ENCODE data around the gene PLGLB2.
"Not testable (repeated sequence)": the region's sequence is repeated elsewhere in the genome, so short reads cannot be mapped to it uniquely, and the experiment has no call there.

Gene PLGLB2

GRCh38 chr2:87747791-87748190, at the start of gene PLGLB2:
Gene PLGLB2, plus strand, starts transcription at chr2:87748087. Its CDS starts 67 bp downstream, at chr2:87748154.
- not testable (repeated sequence) for H3K4me3 ChIP-seq (ENCODE audit: control insufficient read depth, low read depth, low read length); DNase-seq (ENCODE audit: low read depth)

DNA sequence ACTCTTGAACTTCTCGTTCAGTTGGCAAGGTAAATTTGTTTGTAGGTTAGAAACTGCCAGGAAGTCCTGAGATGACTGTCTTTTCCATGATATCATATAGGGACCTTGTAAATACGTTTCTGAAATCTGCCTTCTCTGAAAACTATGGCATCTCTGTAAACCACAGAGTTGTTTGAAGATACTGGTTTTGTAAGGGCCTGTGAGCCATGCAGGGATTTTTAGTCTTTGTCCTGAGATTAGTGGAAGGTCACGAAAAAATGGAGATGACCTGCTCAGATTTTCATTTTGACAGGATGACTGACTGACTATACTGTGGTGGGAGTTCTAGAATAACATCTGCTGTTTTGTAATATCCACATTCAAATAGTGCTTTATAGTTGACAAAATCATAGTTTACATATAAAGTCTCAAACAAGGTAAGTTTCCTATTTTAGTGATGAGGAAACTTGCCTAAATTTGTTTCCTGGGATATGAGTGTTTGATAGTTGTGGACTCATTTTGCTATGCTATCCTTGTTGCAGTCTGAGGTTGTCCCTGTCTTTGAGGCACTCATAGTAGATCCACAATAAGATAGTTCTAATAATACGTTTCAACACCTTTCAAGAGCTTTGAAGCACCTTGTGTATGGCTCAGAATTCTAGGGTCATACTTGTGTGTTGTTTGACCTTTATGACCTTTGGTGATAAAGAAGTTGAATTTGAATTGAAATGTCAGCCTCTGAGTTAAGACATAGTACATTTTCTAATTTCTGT, 43.1 kb upstream of the PLGLB2 start:
- H3K4me3 ChIP-seq (ENCODE audit: control insufficient read depth, low read depth, low read length); DNase-seq (ENCODE audit: low read depth): not testable (repeated sequence)

DNA sequence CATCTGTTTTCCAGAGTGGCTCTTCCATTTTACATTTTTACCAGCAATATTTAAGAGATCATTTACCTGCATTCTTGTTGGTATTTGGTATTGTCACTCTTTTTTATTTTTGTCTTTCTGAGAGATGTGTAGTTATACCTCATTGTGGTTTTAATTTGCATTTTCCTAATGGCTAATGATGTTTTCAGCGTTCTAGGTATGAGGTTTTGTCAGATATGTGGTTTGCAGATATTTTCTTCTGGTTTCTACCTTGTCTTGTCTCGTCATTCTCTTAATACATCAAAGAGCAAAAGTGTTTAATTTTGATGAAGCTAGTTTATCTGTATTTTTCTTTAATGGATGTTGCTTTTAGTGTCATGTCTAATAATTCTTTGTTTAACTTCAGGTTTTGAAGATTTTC, 39.5 kb upstream of the PLGLB2 start:
- not testable (repeated sequence) for DNase-seq (ENCODE audit: low read depth); H3K4me3 ChIP-seq (ENCODE audit: control insufficient read depth, low read depth, low read length)

DNA sequence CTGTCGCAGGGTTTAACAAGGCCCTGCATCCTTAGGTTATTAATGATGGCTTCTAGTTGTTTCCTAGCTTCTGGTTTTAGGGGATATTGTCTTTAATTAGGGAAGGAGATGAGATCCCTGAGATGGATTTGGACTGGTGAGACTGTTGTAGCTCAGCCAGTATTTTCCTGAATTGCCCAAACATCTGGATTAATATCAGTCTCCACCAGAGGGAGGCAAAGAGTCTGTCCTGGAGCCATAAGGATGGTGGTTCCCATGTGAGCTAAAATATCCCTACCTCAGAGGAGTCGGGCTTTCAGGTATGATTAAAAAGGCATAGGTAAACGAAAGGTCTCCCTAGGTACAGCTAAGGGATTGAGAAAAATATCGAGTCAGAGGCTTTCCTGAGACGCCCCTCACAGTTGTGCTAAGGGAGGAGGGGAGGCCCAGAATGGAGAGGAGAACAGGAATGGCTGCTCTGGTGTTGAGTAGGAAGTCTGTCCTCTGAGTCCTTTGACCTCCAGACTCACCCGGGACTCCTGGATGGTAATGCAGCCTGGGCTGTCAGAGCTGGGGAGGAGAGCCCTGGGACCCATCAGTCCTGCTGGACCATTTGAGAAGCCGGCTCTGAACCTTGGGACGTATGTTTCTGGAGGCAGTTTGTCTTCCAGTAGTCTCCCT, 19.8 kb upstream of the PLGLB2 start:
- DNase-seq (ENCODE audit: low read depth); H3K4me3 ChIP-seq (ENCODE audit: control insufficient read depth, low read depth, low read length): not testable (repeated sequence)

GRCh38 chr2:87740928-87741327, 7.0 kb upstream of the PLGLB2 start:
- DNase-seq (ENCODE audit: low read depth); H3K4me3 ChIP-seq (ENCODE audit: control insufficient read depth, low read depth, low read length): not testable (repeated sequence)

- not testable (repeated sequence) for DNase-seq (ENCODE audit: low read depth); H3K4me3 ChIP-seq (ENCODE audit: control insufficient read depth, low read depth, low read length)
These were observed 5.3 kb upstream of the PLGLB2 start for GRCh38 chr2:87742393-87743108.

GRCh38 chr2:87743638-87744037, 4.2 kb upstream of the PLGLB2 start:
- H3K4me3 ChIP-seq (ENCODE audit: control insufficient read depth, low read depth, low read length); DNase-seq (ENCODE audit: low read depth): not testable (repeated sequence)

- DNase-seq (ENCODE audit: low read depth); H3K4me3 ChIP-seq (ENCODE audit: control insufficient read depth, low read depth, low read length): not testable (repeated sequence)
These were observed 2.4 kb upstream of the PLGLB2 start for GRCh38 chr2:87745353-87745951.

DNA sequence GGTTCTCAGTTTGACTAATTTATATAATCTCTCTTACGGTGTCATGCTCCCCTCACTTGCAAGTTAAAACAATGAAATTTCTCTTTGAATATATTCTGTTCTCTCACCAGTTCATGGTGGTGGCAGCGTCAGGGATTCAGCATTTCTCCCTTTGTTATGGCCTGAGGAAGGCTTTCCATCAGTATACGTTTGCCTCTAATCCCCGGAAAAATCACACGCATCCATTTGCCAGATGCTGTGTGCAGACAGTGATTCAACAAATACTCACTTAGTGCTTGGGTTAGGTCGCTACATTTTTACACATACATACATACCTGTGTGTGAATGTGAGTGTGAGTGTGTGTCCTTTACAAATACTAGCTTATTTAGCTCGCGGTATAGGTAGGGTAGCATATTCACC, 637 bp downstream of the PLGLB2 start:
- not testable (repeated sequence) for H3K4me3 ChIP-seq (ENCODE audit: control insufficient read depth, low read depth, low read length); DNase-seq (ENCODE audit: low read depth)

DNA sequence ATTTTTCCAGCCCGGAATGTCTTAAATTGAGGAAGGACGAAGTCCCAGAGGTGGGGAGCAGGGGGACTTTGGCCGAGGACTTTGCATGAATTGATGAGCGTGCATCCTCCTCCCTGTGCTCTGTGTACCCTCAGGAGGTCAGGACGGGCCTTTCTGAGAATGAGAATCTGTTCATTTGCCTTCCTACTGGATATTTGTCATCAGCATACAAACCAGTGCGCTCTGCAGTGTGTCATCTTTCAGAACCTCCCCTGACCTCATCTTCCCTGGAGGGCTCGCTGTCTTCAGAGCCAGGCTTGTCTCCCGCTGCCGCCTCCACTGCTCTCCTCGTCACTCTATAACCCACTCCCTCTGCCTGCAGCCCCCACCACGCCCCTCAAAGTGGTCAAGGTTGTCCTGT, 2.7 kb downstream of the PLGLB2 start:
- DNase-seq (ENCODE audit: low read depth): peak; percentile 44
- H3K4me3 ChIP-seq (ENCODE audit: control insufficient read depth, low read depth, low read length): not testable (repeated sequence)

- not testable (repeated sequence) for DNase-seq (ENCODE audit: low read depth); H3K4me3 ChIP-seq (ENCODE audit: control insufficient read depth, low read depth, low read length)
These were observed 6.9 kb downstream of the PLGLB2 start for GRCh38 chr2:87754759-87755158.

Data from fibroblast of mammary gland (primary cell).